Ascending aorta (tissue), 2 donors: ENCODE results near the gene SLC12A8. TPM values are rescaled to one million over a fixed set of nuclear protein-coding genes. Genes with fewer than 3 reads are reported as not detected.

Experiments used
- DNase-seq, 2 donors: peaks; one replicate each; pipeline ENCODE4 v3.0.0-alpha.2; 2019; ENCODE audit warnings: low spot score in 2 of 2
- H3K27ac ChIP-seq, 2 donors: fragments of 200-600 bp; sonication (generic); one replicate each; pipeline ENCODE4 v1.5.1; 2016 to 2017; ENCODE audit warnings: mild to moderate bottlenecking in 1 of 2
- H3K27me3 ChIP-seq: fragments of 200-600 bp; sonication (generic); one replicate; pipeline ENCODE4 v1.5.1; 2017
- H3K36me3 ChIP-seq, 2 donors: fragments of 200-600 bp; sonication (generic); one replicate each; pipeline ENCODE4 v1.5.1; 2016
- H3K4me1 ChIP-seq, 2 donors: fragments of 200-600 bp; sonication (generic); one replicate each; pipeline ENCODE4 v1.5.1; 2016 to 2017; ENCODE audit warnings: mild to moderate bottlenecking in 1 of 2
- H3K4me3 ChIP-seq, 2 donors: fragments of 200-600 bp; sonication (generic); one replicate each; pipeline ENCODE4 v1.5.1; 2016 to 2017; ENCODE audit warnings: mild to moderate bottlenecking in 1 of 2
- H3K9me3 ChIP-seq, 2 donors: fragments of 200-600 bp; sonication (generic); one replicate each; pipeline ENCODE4 v1.5.1; 2016
- intact Hi-C: fragments of 100-400 bp; cut with DNase I; formaldehyde crosslinking; loops from one replicate; pipeline ENCODE4 v1.15.1; 2023
- total RNA-seq: library from RNA; depleted of rRNA; stranded (reverse); fragments of >200 nt; gene quantifications from one replicate; pipeline ENCODE4 v1.1.0, GENCODE V29; 2016
- TF ChIP-seq, protein P1 (sequence below), 3 experiments: fragments of 200-600 bp in 2 of 3; fragments of 450-650 bp in 1 of 3; sonication (generic) in 2 of 3; IDR thresholded peaks; one replicate each; pipeline ENCODE4 v1.5.1; 2016 to 2019; ENCODE audit warnings: antibody characterized with exemption in 3 of 3, mild to moderate bottlenecking in 1 of 3, moderate library complexity in 1 of 3

The SLC12A8 gene
- total RNA-seq, 1 donor from 2014 or later, result not detected

GRCh38 chr3:125104639-125105038 is 107.9 kb downstream of the SLC12A8 start:
- H3K9me3 ChIP-seq, result peaks cover 0 to 10% of the 10 kb centered on the region in 2 donors
- H3K36me3 ChIP-seq, result no peaks in the 10 kb centered on the region
- DNase-seq, result no peak
- H3K4me3 ChIP-seq, result no peak overlapping the region
- no peak overlapping the region for H3K27ac ChIP-seq
- TF ChIP-seq, protein P1, sequence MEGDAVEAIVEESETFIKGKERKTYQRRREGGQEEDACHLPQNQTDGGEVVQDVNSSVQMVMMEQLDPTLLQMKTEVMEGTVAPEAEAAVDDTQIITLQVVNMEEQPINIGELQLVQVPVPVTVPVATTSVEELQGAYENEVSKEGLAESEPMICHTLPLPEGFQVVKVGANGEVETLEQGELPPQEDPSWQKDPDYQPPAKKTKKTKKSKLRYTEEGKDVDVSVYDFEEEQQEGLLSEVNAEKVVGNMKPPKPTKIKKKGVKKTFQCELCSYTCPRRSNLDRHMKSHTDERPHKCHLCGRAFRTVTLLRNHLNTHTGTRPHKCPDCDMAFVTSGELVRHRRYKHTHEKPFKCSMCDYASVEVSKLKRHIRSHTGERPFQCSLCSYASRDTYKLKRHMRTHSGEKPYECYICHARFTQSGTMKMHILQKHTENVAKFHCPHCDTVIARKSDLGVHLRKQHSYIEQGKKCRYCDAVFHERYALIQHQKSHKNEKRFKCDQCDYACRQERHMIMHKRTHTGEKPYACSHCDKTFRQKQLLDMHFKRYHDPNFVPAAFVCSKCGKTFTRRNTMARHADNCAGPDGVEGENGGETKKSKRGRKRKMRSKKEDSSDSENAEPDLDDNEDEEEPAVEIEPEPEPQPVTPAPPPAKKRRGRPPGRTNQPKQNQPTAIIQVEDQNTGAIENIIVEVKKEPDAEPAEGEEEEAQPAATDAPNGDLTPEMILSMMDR (IDR thresholded peaks at IDR 0.05), result no peak
- intact Hi-C loops, result loop anchor here (5.0 kb wide), 1 partner anchor 42 kb away; no protein-coding TSS in a partner anchor
- H3K27me3 ChIP-seq, result no peaks in the 10 kb centered on the region
- peaks cover 5 to 17% of the 10 kb centered on the region in 2 donors for H3K4me1 ChIP-seq

DNA sequence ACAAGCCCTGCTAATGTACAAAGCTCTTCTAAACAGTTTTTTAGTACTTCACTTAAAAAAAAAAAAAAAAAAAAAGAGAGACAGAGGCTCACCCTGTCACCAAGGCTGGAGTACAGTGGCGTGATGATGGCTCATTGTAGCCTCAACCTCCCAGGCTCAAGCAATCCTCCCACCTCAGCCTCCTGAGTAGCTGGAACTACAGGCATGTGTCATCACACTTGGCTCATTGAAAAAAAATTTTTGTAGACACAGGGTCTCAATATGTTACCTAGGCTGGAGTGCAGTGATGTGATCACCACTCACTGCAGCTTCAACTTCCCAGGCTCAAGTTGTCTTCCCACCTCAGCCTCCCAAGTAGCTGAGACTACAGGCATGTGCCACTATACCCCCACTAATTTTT is 109.1 kb downstream of the SLC12A8 start:
- intact Hi-C loops, result no loop called here
- H3K27me3 ChIP-seq, result no peaks in the 10 kb centered on the region
- no peak overlapping the region for H3K27ac ChIP-seq
- no peak overlapping the region for H3K4me3 ChIP-seq
- TF ChIP-seq, protein P1 (IDR thresholded peaks at IDR 0.05), result no peak
- peaks cover 5 to 10% of the 10 kb centered on the region in 2 donors for H3K4me1 ChIP-seq
- H3K9me3 ChIP-seq, result peaks cover 0 to 17% of the 10 kb centered on the region in 2 donors
- no peak for DNase-seq
- H3K36me3 ChIP-seq, result no peaks in the 10 kb centered on the region

DNA sequence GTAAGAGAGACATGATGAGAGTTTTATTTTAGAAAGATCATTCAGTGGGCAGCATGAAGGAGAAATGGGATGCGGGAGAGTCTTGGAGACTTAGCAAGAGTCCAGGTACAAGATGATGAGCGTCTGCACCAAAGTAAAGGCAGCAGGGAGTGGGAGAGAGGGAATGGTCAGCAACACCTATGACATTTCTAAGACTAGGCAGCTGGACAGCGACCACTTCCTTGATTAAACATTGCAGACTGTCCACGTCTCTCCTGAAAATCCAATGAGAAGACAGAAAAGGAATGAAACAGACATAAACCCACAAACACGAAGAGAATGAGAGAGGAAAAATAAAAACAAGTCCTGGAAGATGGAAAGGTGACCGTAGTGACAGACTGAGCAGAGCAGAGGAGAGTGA is 110.1 kb downstream of the SLC12A8 start:
- intact Hi-C loops, result no loop called here
- Histone ChIP-seq H3K36me3 (no peaks in the 10 kb centered on the region), H3K4me1 (peaks cover 2% of the 10 kb centered on the region in 2 donors), H3K27me3 (no peaks in the 10 kb centered on the region), H3K27ac (no peak overlapping the region), H3K4me3 (no peak overlapping the region), H3K9me3 (peaks cover 0 to 17% of the 10 kb centered on the region in 2 donors)
- TF ChIP-seq, protein P1 (IDR thresholded peaks at IDR 0.05), result no peak
- DNase-seq, result no peak

DNA sequence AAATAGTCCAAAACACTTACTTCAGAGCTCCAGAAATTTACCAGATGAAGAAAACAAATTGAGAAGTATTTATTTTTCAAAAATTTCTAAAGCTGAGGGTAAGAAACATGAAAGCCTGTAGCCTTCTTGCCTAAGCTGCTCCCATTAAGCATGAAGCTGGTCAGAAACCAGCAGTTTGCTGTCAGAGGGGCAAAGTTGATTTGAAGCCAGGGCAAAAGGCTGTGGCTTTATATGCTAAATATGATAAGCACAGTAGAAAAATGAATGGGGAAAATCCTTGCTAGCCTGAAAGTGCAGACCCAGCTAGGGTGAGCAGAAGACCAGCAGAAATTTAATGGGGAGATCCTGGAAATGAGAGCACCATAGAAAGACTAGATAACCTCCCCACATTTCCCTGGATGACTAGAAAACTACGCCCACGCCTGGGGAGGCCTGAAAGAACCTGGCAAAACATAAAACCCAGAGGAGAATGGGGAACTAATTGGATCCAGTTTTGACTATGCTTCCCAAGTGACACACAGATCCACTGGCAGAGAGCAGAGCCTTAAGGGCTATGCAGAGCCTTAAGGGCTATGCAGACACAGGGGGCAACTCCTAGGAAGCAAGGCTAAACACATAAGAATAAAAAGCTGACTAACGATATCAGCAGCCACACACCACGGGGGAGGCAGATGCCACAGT is 113.8 kb downstream of the SLC12A8 start:
- TF ChIP-seq, protein P1 (IDR thresholded peaks at IDR 0.05), result no peak
- intact Hi-C loops, result no loop called here
- Histone ChIP-seq H3K27ac (no peak overlapping the region), H3K27me3 (no peaks in the 10 kb centered on the region), H3K4me1 (no peaks in the 10 kb centered on the region), H3K4me3 (no peak overlapping the region), H3K36me3 (no peaks in the 10 kb centered on the region), H3K9me3 (peaks cover 0 to 9% of the 10 kb centered on the region in 2 donors)
- DNase-seq, result no peak

GRCh38 chr3:125090649-125091048 is 121.9 kb downstream of the SLC12A8 start:
- Histone ChIP-seq H3K4me3 (no peak overlapping the region), H3K36me3 (no peaks in the 10 kb centered on the region), H3K4me1 (no peaks in the 10 kb centered on the region), H3K27ac (no peak overlapping the region), H3K27me3 (no peaks in the 10 kb centered on the region), H3K9me3 (no peaks in the 10 kb centered on the region)
- no peak for DNase-seq
- TF ChIP-seq, protein P1 (IDR thresholded peaks at IDR 0.05), result no peak
- intact Hi-C loops, result no loop called here
